ENCODE results near the gene COA4.

COA4 gene

GRCh38 chr11:73894725-73895335, 18.2 kb upstream of the COA4 start:
- H3K4me1 ChIP-seq (ENCODE audit: low read length): no peaks in the 10 kb centered on the region
- H3K36me3 ChIP-seq (replicated peaks; ENCODE audit: low read depth, low read length): peaks cover 17% of the 10 kb centered on the region
- no peak overlapping the region for H3K4me2 ChIP-seq (ENCODE audit: low read length)
- H3K4me3 ChIP-seq (ENCODE audit: low read length): no peak overlapping the region
- H3K27me3 ChIP-seq (ENCODE audit: low read depth, low read length): no peaks in the 10 kb centered on the region
- H2AFZ ChIP-seq (ENCODE audit: low read depth, low read length): no peak overlapping the region
- no peaks in the 10 kb centered on the region for H3K9me3 ChIP-seq (ENCODE audit: insufficient read depth, low read length)
- H3K79me2 ChIP-seq (ENCODE audit: low read length): no peaks in the 10 kb centered on the region
- TF ChIP-seq CTCF (IDR thresholded peaks at IDR 0.05; ENCODE audit: low read depth, low read length): no peak
- TF ChIP-seq EZH2phosphoT487 (IDR thresholded peaks at IDR 0.05; ENCODE audit: low read depth): no peak
- H3K27ac ChIP-seq (ENCODE audit: low read length): no peak overlapping the region
- no peaks in the 10 kb centered on the region for H4K20me1 ChIP-seq (ENCODE audit: insufficient read depth, low read length)
- no peak overlapping the region for H3K9ac ChIP-seq (ENCODE audit: low read length)

- H3K27ac ChIP-seq (ENCODE audit: low read length): no peak overlapping the region
- no peak overlapping the region for H3K9ac ChIP-seq (ENCODE audit: low read length)
- no peak overlapping the region for H2AFZ ChIP-seq (ENCODE audit: low read depth, low read length)
- no peaks in the 10 kb centered on the region for H3K79me2 ChIP-seq (ENCODE audit: low read length)
- H3K36me3 ChIP-seq (replicated peaks; ENCODE audit: low read depth, low read length): peaks cover 16% of the 10 kb centered on the region
- no peaks in the 10 kb centered on the region for H4K20me1 ChIP-seq (ENCODE audit: insufficient read depth, low read length)
- H3K4me3 ChIP-seq (ENCODE audit: low read length): no peak overlapping the region
- no peak for TF ChIP-seq CTCF (IDR thresholded peaks at IDR 0.05; ENCODE audit: low read depth, low read length)
- TF ChIP-seq EZH2phosphoT487 (IDR thresholded peaks at IDR 0.05; ENCODE audit: low read depth): no peak
- H3K27me3 ChIP-seq (ENCODE audit: low read depth, low read length): no peaks in the 10 kb centered on the region
- H3K9me3 ChIP-seq (ENCODE audit: insufficient read depth, low read length): no peaks in the 10 kb centered on the region
- no peaks in the 10 kb centered on the region for H3K4me1 ChIP-seq (ENCODE audit: low read length)
- H3K4me2 ChIP-seq (ENCODE audit: low read length): no peak overlapping the region
Measured at GRCh38 chr11:73893041-73893440, 16.4 kb upstream of the COA4 start.

GRCh38 chr11:73889536-73889935, 12.9 kb upstream of the COA4 start:
- Histone ChIP-seq H3K4me1 (ENCODE audit: low read length) (no peaks in the 10 kb centered on the region), H2AFZ (ENCODE audit: low read depth, low read length) (no peak overlapping the region), H3K27ac (ENCODE audit: low read length) (no peak overlapping the region), H3K4me3 (ENCODE audit: low read length) (no peak overlapping the region), H3K27me3 (ENCODE audit: low read depth, low read length) (no peaks in the 10 kb centered on the region), H3K36me3 (replicated peaks; ENCODE audit: low read depth, low read length) (peaks cover 12% of the 10 kb centered on the region), H3K4me2 (ENCODE audit: low read length) (no peak overlapping the region), H4K20me1 (ENCODE audit: insufficient read depth, low read length) (no peaks in the 10 kb centered on the region), H3K79me2 (ENCODE audit: low read length) (no peaks in the 10 kb centered on the region), H3K9ac (ENCODE audit: low read length) (no peak overlapping the region), H3K9me3 (ENCODE audit: insufficient read depth, low read length) (no peaks in the 10 kb centered on the region)
- TF ChIP-seq EZH2phosphoT487 (IDR thresholded peaks at IDR 0.05; ENCODE audit: low read depth): no peak
- no peak for TF ChIP-seq CTCF (IDR thresholded peaks at IDR 0.05; ENCODE audit: low read depth, low read length)

GRCh38 chr11:73889019-73889418, 12.4 kb upstream of the COA4 start:
- Histone ChIP-seq H3K36me3 (replicated peaks; ENCODE audit: low read depth, low read length) (peaks cover 12% of the 10 kb centered on the region), H3K4me2 (ENCODE audit: low read length) (no peak overlapping the region), H3K27me3 (ENCODE audit: low read depth, low read length) (no peaks in the 10 kb centered on the region), H4K20me1 (ENCODE audit: insufficient read depth, low read length) (no peaks in the 10 kb centered on the region), H3K9me3 (ENCODE audit: insufficient read depth, low read length) (no peaks in the 10 kb centered on the region), H3K4me3 (ENCODE audit: low read length) (no peak overlapping the region), H2AFZ (ENCODE audit: low read depth, low read length) (no peak overlapping the region), H3K79me2 (ENCODE audit: low read length) (no peaks in the 10 kb centered on the region), H3K4me1 (ENCODE audit: low read length) (no peaks in the 10 kb centered on the region), H3K27ac (ENCODE audit: low read length) (no peak overlapping the region), H3K9ac (ENCODE audit: low read length) (no peak overlapping the region)
- TF ChIP-seq EZH2phosphoT487 (IDR thresholded peaks at IDR 0.05; ENCODE audit: low read depth) (no peak), CTCF (IDR thresholded peaks at IDR 0.05; ENCODE audit: low read depth, low read length) (no peak)

Data from OCI-LY3 (cell line).